Measurements from ENCODE around the gene SLC9A8.

DNA sequence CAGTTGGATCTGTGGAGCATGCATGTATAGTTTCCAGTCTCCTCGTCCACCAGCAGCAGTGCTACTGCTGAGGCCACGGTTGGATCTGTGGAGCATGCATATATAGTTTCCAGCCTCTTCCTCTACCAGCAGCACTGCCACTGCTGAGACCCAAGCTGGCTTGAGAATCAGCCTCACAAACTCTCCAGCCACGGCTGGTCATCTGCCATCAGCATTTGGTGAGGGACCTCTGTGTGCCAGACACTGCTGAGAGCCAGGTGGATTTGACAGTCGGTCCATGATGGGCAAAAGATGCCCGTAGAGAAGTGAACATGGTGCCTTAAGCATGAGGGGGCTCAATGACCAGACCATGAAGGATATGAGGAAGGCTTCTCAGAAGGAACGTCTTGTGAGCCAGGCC lies 46.4 kb downstream of the SLC9A8 start:
- TF ChIP-seq CTCF (conservative IDR thresholded peaks at IDR 0.05; ENCODE audit: low read length) (no peak), EZH2phosphoT487 (IDR thresholded peaks at IDR 0.05; ENCODE audit: borderline replicate concordance, low read depth, low read length) (no peak)

Data from OCI-LY7 (cell line).